Endothelial cell of umbilical vein (primary cell): ENCODE data around the gene PTTG1IP.

Experiments used
- CTCF ChIP-seq, 2 donors: IDR thresholded peaks; 1 replicate in 1 of 2; 2 replicates in 1 of 2; pipeline ENCODE4 v1.5.1; 2011; ENCODE audit warnings: low read length in 2 of 2, mild to moderate bottlenecking in 2 of 2, moderate library complexity in 2 of 2, control low read depth in 1 of 2, inconsistent platforms in 1 of 2, low read depth in 1 of 2; ENCODE audit not compliant: insufficient read depth in 1 of 2; ENCODE audit errors: extremely low read depth in 1 of 2
- EZH2 ChIP-seq: IDR thresholded peaks from 2 replicates; pipeline ENCODE4 v1.6.1; 2012; ENCODE audit warnings: borderline replicate concordance, low read depth, mild to moderate bottlenecking, moderate library complexity, low read length, inconsistent platforms; ENCODE audit not compliant: severe bottlenecking
- GATA2 ChIP-seq: IDR thresholded peaks from 2 replicates; pipeline ENCODE4 v1.7.0; 2011; ENCODE audit warnings: low read depth, mild to moderate bottlenecking, moderate library complexity, mixed read lengths, low read length; ENCODE audit not compliant: insufficient read length, insufficient read depth
- JUN ChIP-seq: IDR thresholded peaks from 2 replicates; pipeline ENCODE4 v1.6.1; 2011; ENCODE audit warnings: borderline replicate concordance, low read depth; ENCODE audit not compliant: insufficient read length, insufficient read depth
- MYC ChIP-seq: IDR thresholded peaks from one replicate; pipeline ENCODE4 v1.6.1; 2011; ENCODE audit warnings: mild to moderate bottlenecking, low read depth, low read length
- POLR2A ChIP-seq: IDR thresholded peaks from 2 replicates; pipeline ENCODE4 v1.6.1; 2012; ENCODE audit warnings: low read depth, mild to moderate bottlenecking, control low read depth, low read length
- POLR2AphosphoS5 ChIP-seq: IDR thresholded peaks from 2 replicates; pipeline ENCODE4 v1.6.1; 2012; ENCODE audit warnings: low read depth, mild to moderate bottlenecking, control low read depth, low read length, moderate library complexity; ENCODE audit not compliant: insufficient read depth
- TF ChIP-seq, protein P1 (sequence below): IDR thresholded peaks from 2 replicates; pipeline ENCODE4 v1.6.1; 2011; ENCODE audit not compliant: insufficient read depth, insufficient read length

DNA sequence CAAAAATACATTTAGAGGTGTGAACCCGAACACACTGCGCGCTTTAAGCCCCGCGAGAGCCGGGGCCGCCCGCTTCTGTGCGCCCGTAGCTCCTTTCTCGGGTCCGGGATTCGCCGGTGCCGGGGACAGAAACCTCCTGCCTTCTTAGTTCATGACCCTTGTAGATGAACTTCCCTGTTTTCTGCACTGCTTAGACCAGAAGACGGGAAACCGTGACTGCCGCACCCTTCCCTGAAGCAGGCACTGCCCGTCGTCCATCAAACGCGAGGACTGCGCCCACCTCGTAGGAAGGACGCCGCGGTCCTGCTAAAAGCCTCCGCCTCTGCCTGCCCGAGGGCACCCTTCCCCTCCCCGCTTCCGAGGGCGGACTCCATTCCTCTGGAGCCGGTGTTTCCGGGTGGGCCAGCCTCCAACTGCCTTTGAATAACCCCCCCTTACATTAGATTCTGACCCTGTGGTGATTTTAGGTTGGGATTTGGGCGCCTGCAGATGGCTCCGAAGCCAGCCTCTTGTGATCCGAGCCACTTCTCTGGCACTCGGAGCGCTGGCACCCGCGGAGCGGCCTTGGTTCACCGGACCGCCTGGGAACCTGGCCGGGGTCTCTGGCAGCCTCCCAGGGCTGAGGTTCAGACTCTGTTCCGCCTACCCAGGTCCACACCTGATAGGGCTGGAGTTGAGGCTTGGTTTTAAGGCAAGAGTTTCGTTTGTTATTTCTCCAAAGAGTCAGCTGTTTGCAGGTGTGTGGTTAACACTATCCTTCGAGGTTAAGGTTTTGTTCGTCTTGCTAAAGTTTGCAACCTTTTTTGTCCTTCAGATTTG lies 1.2 kb upstream of the PTTG1IP start:
- TF ChIP-seq, protein P1, sequence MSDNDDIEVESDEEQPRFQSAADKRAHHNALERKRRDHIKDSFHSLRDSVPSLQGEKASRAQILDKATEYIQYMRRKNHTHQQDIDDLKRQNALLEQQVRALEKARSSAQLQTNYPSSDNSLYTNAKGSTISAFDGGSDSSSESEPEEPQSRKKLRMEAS, result no peak
- TF ChIP-seq EZH2 (no peak), CTCF (IDR thresholded peaks at IDR 0.05; ENCODE audit: extremely low read depth in 1 of 2, insufficient read depth in 1 of 2, low read depth in 1 of 2, low read length in 2 of 2) (no peak), MYC (no peak), POLR2A (peak; percentile 66), JUN (no peak), POLR2AphosphoS5 (peak; percentile 52), GATA2 (no peak)
